ENCODE measurements around the gene SFTA2. TPM values are rescaled to one million over a fixed set of nuclear protein-coding genes. Genes with fewer than 3 reads are reported as not detected.

Gene SFTA2
- total and polyA plus RNA-seq, 2 of the 8 experiments (the other 6 are each of a cell fraction or from before 2014, with no cell fraction given): not detected

DNA sequence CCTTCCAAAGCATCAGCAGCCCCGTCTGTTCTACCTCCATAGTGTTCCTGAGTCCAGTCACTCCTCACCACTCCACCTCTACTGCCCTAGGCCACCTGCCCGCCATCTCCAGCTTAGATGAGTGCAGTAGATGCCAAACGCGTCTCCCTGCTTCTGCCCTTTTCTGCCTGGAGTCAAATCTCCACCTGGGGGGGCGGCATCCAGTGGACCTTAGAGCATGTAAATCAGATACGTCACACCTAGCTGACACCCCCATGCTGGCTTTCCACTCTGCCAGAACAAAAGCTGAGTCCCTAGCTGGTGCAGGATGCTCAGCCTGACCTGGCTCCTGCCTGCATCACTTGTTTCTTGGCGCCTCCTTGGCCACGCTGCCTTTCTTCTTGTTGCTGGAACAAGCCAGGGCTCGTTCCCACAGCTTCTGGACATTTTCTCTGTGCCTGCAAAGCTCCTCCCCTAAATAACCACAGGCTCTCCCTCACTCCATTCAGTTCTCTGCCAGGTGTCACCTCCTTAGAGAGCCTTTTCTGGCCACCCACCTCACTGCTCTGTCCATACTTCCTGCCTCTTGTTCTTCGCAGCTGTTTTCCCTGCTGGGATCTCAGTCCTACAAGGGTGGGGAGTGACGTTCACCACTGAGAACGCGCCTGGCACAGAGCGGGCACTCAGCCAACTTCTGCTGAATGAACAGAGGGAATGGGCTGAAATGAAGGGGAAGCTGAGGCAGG is 41.9 kb downstream of the SFTA2 start:
- DNase-seq (ENCODE audit: low read depth in 1 of 2, low spot score in 2 of 2) (no peak), FAIRE-seq (no peak)
- H2BK120ac ChIP-seq (replicated peaks; ENCODE audit: low read depth, low read length): no peak overlapping the region
- peaks cover 35 to 65% (median 54%) of the 10 kb centered on the region in 4 experiments for H3K36me3 ChIP-seq (ENCODE audit: control insufficient read depth in 2 of 4, insufficient read depth in 4 of 4, low read length in 3 of 4)
- H3K9me3 ChIP-seq (ENCODE audit: insufficient read depth in 2 of 2, low read depth in 1 of 2, low read length in 1 of 2): no peaks in the 10 kb centered on the region
- no peak overlapping the region for H2BK12ac ChIP-seq (ENCODE audit: low read depth, low read length)
- H3K27ac ChIP-seq (ENCODE audit: low read depth, low read length): 0 out of 2 replicates have a peak overlapping the region, but pooled peaks have one; percentile 16
- no peak overlapping the region for H3K56ac ChIP-seq (replicated peaks; ENCODE audit: insufficient read length, low read depth, low read length)
- H3K4me3 ChIP-seq (ENCODE audit: extremely low read depth in 1 of 4, insufficient read depth in 2 of 4, low read depth in 3 of 4, low read length in 4 of 4): no peak overlapping the region
- peak overlapping the region; percentile 61; the same call in 1 of the 2 replicates for H2BK20ac ChIP-seq (ENCODE audit: low read length)
- WGBS, 2 experiments (ENCODE audit: extremely low coverage in 1 of 2, insufficient coverage in 1 of 2, insufficient read length in 1 of 2, insufficient replicate concordance in 2 of 2, low coverage in 1 of 2, low lambda C conversion rate in 2 of 2, missing lambda C conversion rate in 1 of 2): 82% methylated on average over 14 of the region's 14 CpGs; no CpG with 5 or more reads in 1 of the 2 experiments
- H2BK15ac ChIP-seq (ENCODE audit: low read length): no peak overlapping the region
- no peak overlapping the region for H3K14ac ChIP-seq (ENCODE audit: insufficient read length)
- H2AK5ac ChIP-seq (ENCODE audit: low read depth, low read length): 0 out of 2 replicates have a peak overlapping the region, but pooled peaks have one; percentile 30
- peaks cover 19% of the 10 kb centered on the region for H3K79me1 ChIP-seq (ENCODE audit: low read depth, low read length)
- H3K18ac ChIP-seq (ENCODE audit: extremely low read depth, low read length): no peak overlapping the region
- H2BK5ac ChIP-seq (ENCODE audit: low read depth, low read length): peak overlapping the region; percentile 75
- no peak overlapping the region for H4K91ac ChIP-seq (replicated peaks; ENCODE audit: insufficient read length, low read length)
- H3K23ac ChIP-seq (ENCODE audit: insufficient read length): no peak overlapping the region
- H3K4ac ChIP-seq (replicated peaks; ENCODE audit: insufficient read length, low read depth, low read length): no peak overlapping the region
- ChIA-PET POLR2A (ENCODE audit: partially characterized antibody) (interaction anchor here (0.7 to 19.5 kb wide), 7 partner anchors 8 to 148 kb away, joined by 3 to 452 read pairs (median 4); no protein-coding TSS in a partner anchor), CTCF (ENCODE audit: partially characterized antibody) (interaction anchor here (0.5 to 29.0 kb wide), 16 partner anchors 8 to 302 kb away, joined by 3 to 610 read pairs (median 6); partner anchors contain the start of gene VARS2)
- no peak overlapping the region for H2AFZ ChIP-seq (ENCODE audit: low read length)
- no peaks in the 10 kb centered on the region for H3K27me3 ChIP-seq (replicated peaks in 1 of 4; ENCODE audit: control insufficient read depth in 3 of 4, extremely low read depth in 1 of 4, insufficient read depth in 3 of 4, low read length in 3 of 4)
- H3K79me2 ChIP-seq (ENCODE audit: control insufficient read depth in 1 of 2, insufficient read depth in 2 of 2, low read length in 2 of 2): peaks cover 6 to 60% of the 10 kb centered on the region in 2 experiments
- H4K20me1 ChIP-seq (replicated peaks in 1 of 2; ENCODE audit: control insufficient read depth in 1 of 2, insufficient read depth in 2 of 2, low read length in 2 of 2): peaks cover 4 to 37% of the 10 kb centered on the region in 2 experiments
- H4K5ac ChIP-seq (ENCODE audit: insufficient read length, low read depth, low read length): no peak overlapping the region
- H3K4me1 ChIP-seq (replicated peaks in 1 of 4; ENCODE audit: control insufficient read depth in 3 of 4, insufficient read depth in 4 of 4, low read length in 3 of 4): peaks cover 6 to 23% (median 18%) of the 10 kb centered on the region in 4 experiments
- H4K8ac ChIP-seq (ENCODE audit: extremely low read depth, insufficient read depth, low read length): no peak overlapping the region
- TF ChIP-seq E2F6 (IDR thresholded peaks at IDR 0.05) (no peak), TAF1 (IDR thresholded peaks at IDR 0.05; ENCODE audit: low read depth, low read length) (no peak), SAP30 (IDR thresholded peaks at IDR 0.05; ENCODE audit: insufficient read depth, insufficient replicate concordance, low read length) (no peak)
- H3K9ac ChIP-seq (replicated peaks in 1 of 4; ENCODE audit: extremely low read depth in 1 of 4, low read depth in 3 of 4, low read length in 3 of 4): no peak overlapping the region
- no peak overlapping the region for H3K4me2 ChIP-seq (ENCODE audit: insufficient read depth in 1 of 2, low read depth in 2 of 2, low read length in 2 of 2)
- peaks cover 18% of the 10 kb centered on the region for H3K23me2 ChIP-seq (ENCODE audit: low read depth, low read length)
